NT2/D1 (cell line): ENCODE data around the gene SUMO3.

Experiments
- SUZ12 ChIP-seq: IDR thresholded peaks from 2 replicates; pipeline ENCODE4 v1.6.1; 2011; ENCODE audit not compliant: insufficient read length, insufficient read depth; ENCODE audit errors: extremely low read depth
- YY1 ChIP-seq: IDR thresholded peaks from 2 replicates; pipeline ENCODE4 v1.6.1; 2011; ENCODE audit not compliant: insufficient read length, insufficient read depth
- ZNF274 ChIP-seq: IDR thresholded peaks from 2 replicates; pipeline ENCODE4 v1.6.1; 2011; ENCODE audit warnings: mild to moderate bottlenecking, low read depth, low read length

DNA sequence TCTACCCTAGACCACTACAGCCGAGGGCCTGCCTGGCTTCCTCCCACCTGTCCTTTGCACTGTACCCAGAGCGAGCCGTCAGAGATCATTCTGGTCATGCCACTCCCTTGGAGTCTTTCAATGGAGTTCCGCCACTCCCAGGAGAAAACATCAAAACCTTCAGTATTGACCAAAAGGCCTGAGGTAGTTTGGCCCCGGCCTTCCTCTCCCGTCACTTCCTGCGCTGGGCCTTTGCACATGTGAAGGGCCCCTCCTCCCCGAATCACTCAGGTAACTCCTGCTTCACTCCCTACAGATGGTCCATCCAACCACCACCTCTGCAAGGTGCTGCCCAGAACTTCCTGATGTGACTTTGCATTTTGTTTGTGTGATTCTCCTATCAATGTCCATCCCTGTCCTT lies 42.9 kb downstream of the SUMO3 start:
- TF ChIP-seq SUZ12: no peak
- no peak for TF ChIP-seq ZNF274
- no peak for TF ChIP-seq YY1
